ENCODE data around the gene NUMA1. TPM values are rescaled to one million over a fixed set of nuclear protein-coding genes. Genes with fewer than 3 reads are reported as not detected.
A peak's percentile ranks its signal among the peaks of the same experiment; 100 is the strongest.

NUMA1 gene
- total and polyA plus RNA-seq, 2 experiments from 2014 or later = 33.2 to 104 TPM

DNA sequence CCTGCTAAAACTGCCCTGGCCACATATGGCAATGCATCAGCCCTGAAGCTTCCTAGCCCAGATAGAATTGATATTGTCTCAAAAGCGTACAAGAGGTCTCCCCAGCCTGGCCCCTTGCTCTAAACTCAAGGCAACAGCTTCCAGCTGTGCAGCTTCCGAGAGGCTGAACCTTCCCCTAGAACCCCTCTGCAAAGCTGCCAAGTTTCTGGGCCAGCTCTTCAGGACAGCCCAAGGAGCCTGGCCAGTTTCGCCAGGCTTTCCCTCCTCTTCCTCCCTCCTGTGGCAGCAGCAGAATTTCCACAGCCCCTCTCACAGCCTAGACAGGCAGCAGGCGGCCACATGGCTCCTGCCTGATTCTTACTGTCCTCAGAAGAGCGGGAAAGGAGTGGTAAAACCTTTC is 34.5 kb downstream of the NUMA1 start:
- no peak overlapping the region for H3K27ac ChIP-seq (ENCODE audit: low read depth)
- no peak overlapping the region for H2AFZ ChIP-seq
- H3F3A ChIP-seq (replicated peaks; ENCODE audit: low read depth) = peaks cover 5% of the 10 kb centered on the region
- peaks cover 13% of the 10 kb centered on the region for H3K4me1 ChIP-seq (ENCODE audit: insufficient read depth)
- no peak overlapping the region for H3K4me3 ChIP-seq
- peaks cover 13% of the 10 kb centered on the region for H3K4me1 Mint-ChIP-seq
- H3K79me2 ChIP-seq (replicated peaks; ENCODE audit: insufficient read depth) = peaks cover 51% of the 10 kb centered on the region
- H3K9me3 Mint-ChIP-seq = no peaks in the 10 kb centered on the region
- H3K27me3 ChIP-seq (ENCODE audit: insufficient read depth) = no peaks in the 10 kb centered on the region
- H4K20me1 ChIP-seq (replicated peaks; ENCODE audit: insufficient read depth) = peaks cover 8% of the 10 kb centered on the region
- TF ChIP-seq ZNF331 (CRISPR knock-in tag; IDR thresholded peaks at IDR 0.05; ENCODE audit: low read depth) = no peak
- TF ChIP-seq EZH2 (IDR thresholded peaks at IDR 0.05; ENCODE audit: low read depth, unreplicated experiment) = no peak
- TF ChIP-seq, protein P1, sequence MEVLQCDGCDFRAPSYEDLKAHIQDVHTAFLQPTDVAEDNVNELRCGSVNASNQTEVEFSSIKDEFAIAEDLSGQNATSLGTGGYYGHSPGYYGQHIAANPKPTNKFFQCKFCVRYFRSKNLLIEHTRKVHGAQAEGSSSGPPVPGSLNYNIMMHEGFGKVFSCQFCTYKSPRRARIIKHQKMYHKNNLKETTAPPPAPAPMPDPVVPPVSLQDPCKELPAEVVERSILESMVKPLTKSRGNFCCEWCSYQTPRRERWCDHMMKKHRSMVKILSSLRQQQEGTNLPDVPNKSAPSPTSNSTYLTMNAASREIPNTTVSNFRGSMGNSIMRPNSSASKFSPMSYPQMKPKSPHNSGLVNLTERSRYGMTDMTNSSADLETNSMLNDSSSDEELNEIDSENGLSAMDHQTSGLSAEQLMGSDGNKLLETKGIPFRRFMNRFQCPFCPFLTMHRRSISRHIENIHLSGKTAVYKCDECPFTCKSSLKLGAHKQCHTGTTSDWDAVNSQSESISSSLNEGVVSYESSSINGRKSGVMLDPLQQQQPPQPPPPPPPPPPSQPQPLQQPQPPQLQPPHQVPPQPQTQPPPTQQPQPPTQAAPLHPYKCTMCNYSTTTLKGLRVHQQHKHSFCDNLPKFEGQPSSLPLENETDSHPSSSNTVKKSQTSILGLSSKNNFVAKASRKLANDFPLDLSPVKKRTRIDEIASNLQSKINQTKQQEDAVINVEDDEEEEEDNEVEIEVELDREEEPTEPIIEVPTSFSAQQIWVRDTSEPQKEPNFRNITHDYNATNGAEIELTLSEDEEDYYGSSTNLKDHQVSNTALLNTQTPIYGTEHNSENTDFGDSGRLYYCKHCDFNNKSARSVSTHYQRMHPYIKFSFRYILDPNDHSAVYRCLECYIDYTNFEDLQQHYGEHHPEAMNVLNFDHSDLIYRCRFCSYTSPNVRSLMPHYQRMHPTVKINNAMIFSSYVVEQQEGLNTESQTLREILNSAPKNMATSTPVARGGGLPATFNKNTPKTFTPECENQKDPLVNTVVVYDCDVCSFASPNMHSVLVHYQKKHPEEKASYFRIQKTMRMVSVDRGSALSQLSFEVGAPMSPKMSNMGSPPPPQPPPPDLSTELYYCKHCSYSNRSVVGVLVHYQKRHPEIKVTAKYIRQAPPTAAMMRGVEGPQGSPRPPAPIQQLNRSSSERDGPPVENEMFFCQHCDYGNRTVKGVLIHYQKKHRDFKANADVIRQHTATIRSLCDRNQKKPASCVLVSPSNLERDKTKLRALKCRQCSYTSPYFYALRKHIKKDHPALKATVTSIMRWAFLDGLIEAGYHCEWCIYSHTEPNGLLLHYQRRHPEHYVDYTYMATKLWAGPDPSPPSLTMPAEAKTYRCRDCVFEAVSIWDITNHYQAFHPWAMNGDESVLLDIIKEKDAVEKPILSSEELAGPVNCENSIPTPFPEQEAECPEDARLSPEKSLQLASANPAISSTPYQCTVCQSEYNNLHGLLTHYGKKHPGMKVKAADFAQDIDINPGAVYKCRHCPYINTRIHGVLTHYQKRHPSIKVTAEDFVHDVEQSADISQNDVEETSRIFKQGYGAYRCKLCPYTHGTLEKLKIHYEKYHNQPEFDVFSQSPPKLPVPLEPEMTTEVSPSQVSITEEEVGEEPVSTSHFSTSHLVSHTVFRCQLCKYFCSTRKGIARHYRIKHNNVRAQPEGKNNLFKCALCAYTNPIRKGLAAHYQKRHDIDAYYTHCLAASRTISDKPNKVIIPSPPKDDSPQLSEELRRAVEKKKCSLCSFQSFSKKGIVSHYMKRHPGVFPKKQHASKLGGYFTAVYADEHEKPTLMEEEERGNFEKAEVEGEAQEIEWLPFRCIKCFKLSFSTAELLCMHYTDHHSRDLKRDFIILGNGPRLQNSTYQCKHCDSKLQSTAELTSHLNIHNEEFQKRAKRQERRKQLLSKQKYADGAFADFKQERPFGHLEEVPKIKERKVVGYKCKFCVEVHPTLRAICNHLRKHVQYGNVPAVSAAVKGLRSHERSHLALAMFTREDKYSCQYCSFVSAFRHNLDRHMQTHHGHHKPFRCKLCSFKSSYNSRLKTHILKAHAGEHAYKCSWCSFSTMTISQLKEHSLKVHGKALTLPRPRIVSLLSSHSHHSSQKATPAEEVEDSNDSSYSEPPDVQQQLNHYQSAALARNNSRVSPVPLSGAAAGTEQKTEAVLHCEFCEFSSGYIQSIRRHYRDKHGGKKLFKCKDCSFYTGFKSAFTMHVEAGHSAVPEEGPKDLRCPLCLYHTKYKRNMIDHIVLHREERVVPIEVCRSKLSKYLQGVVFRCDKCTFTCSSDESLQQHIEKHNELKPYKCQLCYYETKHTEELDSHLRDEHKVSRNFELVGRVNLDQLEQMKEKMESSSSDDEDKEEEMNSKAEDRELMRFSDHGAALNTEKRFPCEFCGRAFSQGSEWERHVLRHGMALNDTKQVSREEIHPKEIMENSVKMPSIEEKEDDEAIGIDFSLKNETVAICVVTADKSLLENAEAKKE (CRISPR knock-in tag; IDR thresholded peaks at IDR 0.05) = no peak
- TF ChIP-seq EZH2phosphoT487 (IDR thresholded peaks at IDR 0.05; ENCODE audit: unreplicated experiment) = no peak
- no peak for TF ChIP-seq STAT1 (IDR thresholded peaks at IDR 0.05; ENCODE audit: unreplicated experiment)
- TF ChIP-seq, protein P2, sequence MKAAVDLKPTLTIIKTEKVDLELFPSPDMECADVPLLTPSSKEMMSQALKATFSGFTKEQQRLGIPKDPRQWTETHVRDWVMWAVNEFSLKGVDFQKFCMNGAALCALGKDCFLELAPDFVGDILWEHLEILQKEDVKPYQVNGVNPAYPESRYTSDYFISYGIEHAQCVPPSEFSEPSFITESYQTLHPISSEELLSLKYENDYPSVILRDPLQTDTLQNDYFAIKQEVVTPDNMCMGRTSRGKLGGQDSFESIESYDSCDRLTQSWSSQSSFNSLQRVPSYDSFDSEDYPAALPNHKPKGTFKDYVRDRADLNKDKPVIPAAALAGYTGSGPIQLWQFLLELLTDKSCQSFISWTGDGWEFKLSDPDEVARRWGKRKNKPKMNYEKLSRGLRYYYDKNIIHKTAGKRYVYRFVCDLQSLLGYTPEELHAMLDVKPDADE (IDR thresholded peaks at IDR 0.05) = no peak
- ATAC-seq = no peak
- H3K36me3 ChIP-seq (ENCODE audit: insufficient read depth) = no peaks in the 10 kb centered on the region
- H3K4me3 Mint-ChIP-seq = no peak overlapping the region
- H3K4me2 ChIP-seq = no peak overlapping the region
- H3K27ac Mint-ChIP-seq = peak overlapping the region; percentile 66
- H3K27me3 Mint-ChIP-seq (ENCODE audit: insufficient read depth, low read depth, poor library complexity) = peaks cover 7% of the 10 kb centered on the region
- no peaks in the 10 kb centered on the region for H3K9me2 ChIP-seq (ENCODE audit: insufficient read depth)
- peaks cover 6% of the 10 kb centered on the region; the same call in 2 of the 3 replicates for H3K36me3 Mint-ChIP-seq (ENCODE audit: low read depth)
- DNase-seq (ENCODE audit: low spot score) = no peak
